Activated B cell treated with CpG ODN at 0.5 μM for 24 hours (primary cell): Measurements from ENCODE around the gene SHISA9. TPM values are rescaled to one million over a fixed set of nuclear protein-coding genes. Genes with fewer than 3 reads are reported as not detected.

Experiments used
- ATAC-seq: fragments of 200-7000 bp; cut with Tn5 transposase; one replicate; pipeline ENCODE4 v1.10.0; 2021; ENCODE audit warnings: low read depth, mild to moderate bottlenecking, moderate library complexity
- CTCF ChIA-PET: fragments of 350-600 bp; sonication (Branson Sonifier 250); formaldehyde crosslinking; loops from one replicate; lab custom pipeline; 2021; ENCODE audit warnings: antibody characterized with exemption; lab: Charles Lee
- POLR2A ChIA-PET: fragments of 350-600 bp; sonication (Branson Sonifier 250); formaldehyde crosslinking; loops from one replicate; lab custom pipeline; 2021; ENCODE audit warnings: antibody characterized with exemption; lab: Charles Lee
- DNase-seq: peaks from one replicate; pipeline ENCODE4 v3.0.0; 2022
- H3K27ac Mint-ChIP-seq: one replicate; pipeline ENCODE4 v1.8.0; 2020; ENCODE audit warnings: mixed read lengths
- H3K27me3 Mint-ChIP-seq: one replicate; pipeline ENCODE4 v1.8.0; 2021; ENCODE audit warnings: mixed read lengths
- H3K36me3 Mint-ChIP-seq: one replicate; pipeline ENCODE4 v1.8.0; 2021; ENCODE audit warnings: low read depth, mixed read lengths
- H3K4me1 Mint-ChIP-seq: one replicate; pipeline ENCODE4 v1.8.0; 2021; ENCODE audit warnings: mixed read lengths
- H3K4me3 Mint-ChIP-seq: one replicate; pipeline ENCODE4 v1.8.0; 2020; ENCODE audit warnings: mild to moderate bottlenecking, mixed read lengths
- H3K9me3 Mint-ChIP-seq: one replicate; pipeline ENCODE4 v1.8.0; 2020; ENCODE audit warnings: mixed read lengths
- intact Hi-C: fragments of 100-400 bp; cut with micrococcal nuclease; formaldehyde crosslinking; loops from one replicate; pipeline ENCODE4 v1.15.1; 2024
- total RNA-seq: library from RNA; stranded (reverse); gene quantifications from 2 replicates; pipeline ENCODE4 v1.2.3, GENCODE V29; 2022
- TF ChIP-seq, protein P1 (sequence below): fragments of 200-600 bp; IDR thresholded peaks from one replicate; pipeline ENCODE4 v1.8.0; 2022; ENCODE audit warnings: antibody characterized with exemption, mild to moderate bottlenecking

The SHISA9 gene
- total RNA-seq, 1 donor from 2014 or later, result 0.07 TPM

GRCh38 chr16:12999368-12999767, 98.0 kb downstream of the SHISA9 start:
- DNase-seq (no peak), ATAC-seq (no peak)
- intact Hi-C loops, result no loop called here
- H3K4me1 Mint-ChIP-seq, result no peaks in the 10 kb centered on the region
- peaks cover 2% of the 10 kb centered on the region for H3K27me3 Mint-ChIP-seq
- H3K4me3 Mint-ChIP-seq, result no peak overlapping the region
- no peaks in the 10 kb centered on the region for H3K9me3 Mint-ChIP-seq
- TF ChIP-seq, protein P1, sequence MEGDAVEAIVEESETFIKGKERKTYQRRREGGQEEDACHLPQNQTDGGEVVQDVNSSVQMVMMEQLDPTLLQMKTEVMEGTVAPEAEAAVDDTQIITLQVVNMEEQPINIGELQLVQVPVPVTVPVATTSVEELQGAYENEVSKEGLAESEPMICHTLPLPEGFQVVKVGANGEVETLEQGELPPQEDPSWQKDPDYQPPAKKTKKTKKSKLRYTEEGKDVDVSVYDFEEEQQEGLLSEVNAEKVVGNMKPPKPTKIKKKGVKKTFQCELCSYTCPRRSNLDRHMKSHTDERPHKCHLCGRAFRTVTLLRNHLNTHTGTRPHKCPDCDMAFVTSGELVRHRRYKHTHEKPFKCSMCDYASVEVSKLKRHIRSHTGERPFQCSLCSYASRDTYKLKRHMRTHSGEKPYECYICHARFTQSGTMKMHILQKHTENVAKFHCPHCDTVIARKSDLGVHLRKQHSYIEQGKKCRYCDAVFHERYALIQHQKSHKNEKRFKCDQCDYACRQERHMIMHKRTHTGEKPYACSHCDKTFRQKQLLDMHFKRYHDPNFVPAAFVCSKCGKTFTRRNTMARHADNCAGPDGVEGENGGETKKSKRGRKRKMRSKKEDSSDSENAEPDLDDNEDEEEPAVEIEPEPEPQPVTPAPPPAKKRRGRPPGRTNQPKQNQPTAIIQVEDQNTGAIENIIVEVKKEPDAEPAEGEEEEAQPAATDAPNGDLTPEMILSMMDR, result no peak
- H3K27ac Mint-ChIP-seq, result no peak overlapping the region
- POLR2A ChIA-PET, result no interaction called here
- no peaks in the 10 kb centered on the region for H3K36me3 Mint-ChIP-seq
- CTCF ChIA-PET, result no interaction called here

DNA sequence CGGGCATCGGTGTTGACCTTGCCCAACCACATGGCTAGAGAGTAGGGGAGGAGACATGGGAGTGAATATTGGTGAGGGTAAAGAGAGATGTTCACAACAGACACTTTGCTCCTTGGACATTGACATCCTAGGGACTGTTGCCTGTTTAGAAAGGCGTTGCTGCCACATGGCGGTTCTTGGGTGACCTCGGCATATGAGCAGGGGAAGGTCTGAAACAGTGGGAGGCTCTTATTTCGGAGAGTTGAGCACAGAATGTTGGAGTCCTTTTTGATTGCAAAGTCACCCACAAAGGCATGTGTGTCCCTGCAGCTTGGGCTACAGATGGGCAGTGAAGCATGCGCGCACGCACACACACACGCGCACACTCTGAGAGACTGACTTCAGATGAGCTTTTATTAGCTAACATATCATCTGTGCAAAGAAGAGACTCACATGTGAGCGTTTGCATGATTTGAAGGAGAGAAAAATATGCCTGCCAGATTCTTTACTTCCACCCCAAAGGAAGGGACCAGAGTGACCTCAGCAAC, 104.4 kb downstream of the SHISA9 start:
- Mint-ChIP-seq H3K4me3 (no peak overlapping the region), H3K36me3 (no peaks in the 10 kb centered on the region), H3K27ac (no peak overlapping the region), H3K9me3 (peaks cover 5% of the 10 kb centered on the region), H3K27me3 (peaks cover 2% of the 10 kb centered on the region), H3K4me1 (no peaks in the 10 kb centered on the region)
- CTCF ChIA-PET, result no interaction called here
- TF ChIP-seq, protein P1, result no peak
- DNase-seq (no peak), ATAC-seq (no peak)
- POLR2A ChIA-PET, result no interaction called here
- intact Hi-C loops, result no loop called here

DNA sequence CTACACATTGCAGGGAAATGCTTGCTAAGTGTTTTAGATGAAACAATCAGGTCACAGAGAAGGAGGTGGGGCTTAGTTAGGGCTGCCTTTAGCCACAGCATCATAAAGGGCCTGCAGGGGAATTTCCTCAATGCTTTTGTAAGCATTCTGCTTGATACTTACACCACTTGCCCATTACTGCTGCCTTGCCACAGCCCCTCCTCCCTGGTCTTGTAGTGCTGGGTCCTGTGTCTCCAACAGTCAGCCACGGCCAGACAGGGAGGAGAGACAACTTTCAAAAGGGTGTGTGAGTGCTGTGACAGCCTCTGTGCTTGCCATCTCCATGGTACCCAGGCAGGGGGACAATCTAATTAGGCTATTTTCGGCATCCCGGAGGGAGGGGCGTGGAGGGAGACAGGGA, 111.2 kb downstream of the SHISA9 start:
- CTCF ChIA-PET, result no interaction called here
- intact Hi-C loops, result no loop called here
- POLR2A ChIA-PET, result no interaction called here
- ATAC-seq (no peak), DNase-seq (no peak)
- TF ChIP-seq, protein P1, result no peak
- Mint-ChIP-seq H3K4me1 (no peaks in the 10 kb centered on the region), H3K4me3 (no peak overlapping the region), H3K36me3 (no peaks in the 10 kb centered on the region), H3K27ac (no peak overlapping the region), H3K9me3 (no peaks in the 10 kb centered on the region), H3K27me3 (no peaks in the 10 kb centered on the region)

DNA sequence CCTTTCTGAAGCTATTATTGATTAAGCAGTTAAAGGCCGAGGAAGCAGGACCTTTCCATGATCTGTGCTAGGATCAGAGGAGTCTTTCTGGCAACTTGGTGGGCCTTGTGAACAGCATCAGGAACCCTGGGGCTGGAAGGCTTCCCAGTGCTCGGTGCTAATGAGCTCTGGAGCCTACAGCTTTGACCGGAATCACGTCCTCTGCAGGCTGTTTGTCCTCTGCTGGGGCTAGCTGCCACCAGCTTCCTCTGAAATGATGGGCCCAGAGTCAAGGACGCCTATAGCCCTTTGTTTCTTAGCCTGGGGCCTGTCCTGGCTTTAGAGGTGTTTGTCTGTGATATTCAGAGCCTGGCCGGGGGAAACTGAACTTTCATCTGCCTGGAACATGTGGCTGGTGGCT, 111.6 kb downstream of the SHISA9 start:
- H3K4me1 Mint-ChIP-seq, result no peaks in the 10 kb centered on the region
- TF ChIP-seq, protein P1, result no peak
- H3K9me3 Mint-ChIP-seq, result no peaks in the 10 kb centered on the region
- ChIA-PET POLR2A (no interaction called here), CTCF (no interaction called here)
- no peak overlapping the region for H3K27ac Mint-ChIP-seq
- no peaks in the 10 kb centered on the region for H3K27me3 Mint-ChIP-seq
- no peak overlapping the region for H3K4me3 Mint-ChIP-seq
- intact Hi-C loops, result no loop called here
- H3K36me3 Mint-ChIP-seq, result no peaks in the 10 kb centered on the region
- DNase-seq (no peak), ATAC-seq (no peak)

- Mint-ChIP-seq H3K36me3 (no peaks in the 10 kb centered on the region), H3K9me3 (no peaks in the 10 kb centered on the region), H3K27ac (no peak overlapping the region), H3K27me3 (no peaks in the 10 kb centered on the region), H3K4me3 (no peak overlapping the region), H3K4me1 (no peaks in the 10 kb centered on the region)
- no peak for ATAC-seq
- ChIA-PET CTCF (no interaction called here), POLR2A (no interaction called here)
- TF ChIP-seq, protein P1, result no peak
- intact Hi-C loops, result no loop called here
- DNase-seq, result no peak
Measured at GRCh38 chr16:13014476-13014875, 113.1 kb downstream of the SHISA9 start.
